Measurements from ENCODE around the gene SLC26A3.

GRCh38 chr7:107816011-107816566 lies 13.1 kb upstream of the SLC26A3 start:
- TF ChIP-seq POLR2A (IDR thresholded peaks at IDR 0.05) (no peak), CTCF (IDR thresholded peaks at IDR 0.05 in 4 of 5, conservative IDR thresholded peaks at IDR 0.05 in 1 of 5) (no peak)
